Kasumi-1 (cell line): Measurements from ENCODE around the gene SH3BGRL2.

ENCODE experiments used
- DNase-seq, 2 experiments: peaks; one replicate each; lab custom pipeline; 2025; lab: John Stamatoyannopoulos, UW

The SH3BGRL2 gene

DNA sequence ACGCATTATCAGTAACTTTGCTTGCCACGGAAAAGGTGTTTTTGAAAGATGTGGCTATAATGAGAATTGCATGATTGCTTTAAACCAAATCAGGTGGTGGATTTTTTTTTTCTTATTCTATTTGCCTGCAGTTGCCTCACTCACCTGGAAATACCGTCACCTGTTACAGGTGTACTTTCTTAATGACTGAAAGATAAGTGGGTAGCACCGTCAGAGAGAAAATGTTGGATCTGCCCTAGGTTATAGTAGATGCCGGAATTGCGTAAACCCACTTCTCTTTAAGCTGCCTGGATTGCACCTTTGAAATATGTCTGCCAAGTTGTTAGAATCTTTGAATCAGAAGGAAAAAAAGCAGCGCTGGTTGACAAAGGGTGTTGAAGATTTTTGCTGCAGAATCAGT is 68.5 kb downstream of the SH3BGRL2 start:
- DNase-seq: no peak

DNA sequence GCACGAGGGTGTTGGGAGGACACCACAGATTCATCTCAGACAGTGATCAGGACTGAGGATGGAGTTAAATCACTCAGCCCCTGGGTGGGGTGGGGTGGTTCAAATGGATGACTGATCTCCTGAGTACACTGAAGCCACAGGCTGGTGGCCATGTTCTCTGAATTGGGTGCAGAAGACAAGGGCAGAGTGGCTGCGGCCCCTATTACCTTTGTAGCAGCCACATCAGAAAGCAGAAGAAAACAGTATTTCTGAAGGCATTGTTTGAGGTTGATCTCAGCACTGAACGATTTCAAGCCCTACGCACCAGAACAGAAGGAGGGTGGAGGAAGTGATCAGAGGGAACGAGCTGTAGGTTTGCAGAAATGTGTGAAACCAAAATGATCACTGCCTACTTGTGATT is 71.6 kb downstream of the SH3BGRL2 start:
- DNase-seq: no peak

DNA sequence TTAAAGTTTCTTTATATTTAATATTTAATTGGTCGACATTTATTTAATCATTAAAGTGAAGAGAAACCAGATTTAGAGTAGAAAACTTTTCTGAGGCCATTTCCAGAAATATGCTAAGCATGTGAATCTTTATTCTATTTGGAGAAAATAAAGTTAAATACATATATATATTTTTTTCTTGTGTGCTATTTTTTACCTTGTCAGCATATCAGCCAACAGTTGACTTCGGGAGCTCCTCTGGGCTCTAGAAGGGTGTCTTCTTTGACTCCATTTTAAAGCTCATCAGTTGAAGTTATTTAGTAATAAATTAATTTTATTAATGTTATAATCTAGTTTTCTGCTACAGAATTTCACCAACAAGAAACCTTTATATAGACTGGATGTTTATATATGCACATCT is 73.1 kb downstream of the SH3BGRL2 start:
- no peak for DNase-seq

- DNase-seq: no peak
Observed at GRCh38 chr6:79705456-79705995, 74.4 kb downstream of the SH3BGRL2 start.

- no peak for DNase-seq
Observed at GRCh38 chr6:79706527-79706926, 75.4 kb downstream of the SH3BGRL2 start.

DNA sequence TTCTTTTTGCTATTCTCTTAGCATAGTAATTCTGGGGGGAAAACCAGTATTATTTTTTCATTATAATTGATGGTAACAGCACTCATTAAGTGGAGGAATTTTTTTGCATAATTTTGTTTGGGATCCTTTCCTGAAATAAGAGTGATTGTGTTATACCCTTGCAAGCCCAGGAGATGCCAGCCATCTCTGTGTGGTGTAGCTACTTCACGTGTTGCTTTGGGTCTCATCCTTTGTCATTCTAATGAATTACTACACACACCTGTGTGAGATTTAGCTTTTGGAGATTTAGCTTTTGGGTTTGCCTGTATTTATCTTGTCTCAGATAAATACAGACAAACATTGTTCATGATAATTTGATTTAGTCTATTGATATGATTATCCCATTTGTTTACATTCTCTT is 76.5 kb downstream of the SH3BGRL2 start:
- no peak for DNase-seq

- DNase-seq: no peak
Observed at GRCh38 chr6:79708095-79708791, 77.1 kb downstream of the SH3BGRL2 start.

DNA sequence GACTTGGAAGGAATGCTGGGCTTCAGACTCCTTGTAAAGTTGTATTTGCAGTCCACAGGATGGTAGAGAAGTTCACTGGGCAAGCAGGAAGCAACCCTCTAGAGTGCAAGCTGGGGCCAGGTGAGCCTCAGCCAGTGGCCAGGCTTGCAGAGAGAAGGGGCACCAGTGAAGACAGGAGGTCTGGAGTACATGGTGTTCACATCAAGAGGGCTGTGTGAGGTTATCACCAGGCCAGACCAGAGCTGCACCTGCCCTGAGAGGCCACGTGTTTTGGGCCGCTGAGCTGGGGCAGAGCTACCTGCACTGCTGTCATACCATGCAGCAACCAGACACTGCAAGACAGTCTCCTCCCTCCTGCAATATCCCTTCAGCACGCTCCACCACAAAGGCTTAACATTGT is 79.0 kb downstream of the SH3BGRL2 start:
- no peak for DNase-seq

DNA sequence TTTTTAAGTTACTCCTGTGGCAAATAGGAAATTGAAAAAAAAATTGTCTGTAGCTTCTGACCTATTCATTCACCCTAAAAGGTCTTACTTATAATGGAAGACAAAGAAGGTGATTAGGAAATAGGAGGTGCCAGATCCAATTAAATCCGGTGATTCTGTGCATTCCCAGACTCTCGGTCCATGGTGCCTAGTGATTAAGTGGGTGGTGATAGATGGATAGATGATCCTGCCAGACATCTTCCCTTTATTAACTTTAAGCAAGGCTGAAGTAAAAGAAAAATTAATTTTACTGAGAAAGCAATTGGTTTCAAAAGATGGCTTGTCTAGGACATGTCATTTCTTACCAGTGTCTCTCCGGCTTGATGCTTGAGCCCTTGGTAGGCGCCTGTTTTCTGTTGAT is 80.0 kb downstream of the SH3BGRL2 start:
- no peak for DNase-seq

GRCh38 chr6:79712144-79712543 is 81.0 kb downstream of the SH3BGRL2 start:
- no peak for DNase-seq

DNA sequence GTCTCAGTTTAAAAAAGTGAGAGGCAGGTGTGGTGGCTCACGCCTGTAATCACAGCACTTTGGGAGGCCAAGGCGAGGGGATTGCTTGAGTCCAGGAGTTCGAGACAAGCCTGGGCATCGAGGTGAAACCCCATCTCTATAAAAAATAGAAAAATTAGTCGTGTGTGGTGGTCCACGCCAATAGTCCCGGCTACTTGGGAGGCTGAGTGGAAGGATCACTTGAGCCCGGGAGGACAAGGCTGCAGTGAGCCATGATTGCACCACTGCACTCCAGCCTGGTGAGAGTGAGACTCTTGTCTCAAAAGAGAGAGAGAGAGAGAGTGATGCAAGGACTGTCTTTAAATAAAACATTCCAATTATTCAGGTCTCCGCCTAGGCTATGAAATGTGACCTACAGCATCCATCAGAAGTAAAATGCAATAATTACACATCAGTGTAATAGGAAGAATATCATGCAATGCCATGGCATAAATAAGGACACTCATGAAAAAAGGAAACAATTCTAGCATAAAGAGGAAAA is 81.5 kb downstream of the SH3BGRL2 start:
- no peak for DNase-seq

GRCh38 chr6:79713701-79714322 is 82.7 kb downstream of the SH3BGRL2 start:
- DNase-seq: peak; percentile 21 to 52

- no peak for DNase-seq
Observed at GRCh38 chr6:79717989-79718388, 86.9 kb downstream of the SH3BGRL2 start.

- no peak for DNase-seq
Observed at GRCh38 chr6:79718509-79719247, 87.5 kb downstream of the SH3BGRL2 start.

GRCh38 chr6:79719248-79719960 is 88.3 kb downstream of the SH3BGRL2 start:
- no peak for DNase-seq

DNA sequence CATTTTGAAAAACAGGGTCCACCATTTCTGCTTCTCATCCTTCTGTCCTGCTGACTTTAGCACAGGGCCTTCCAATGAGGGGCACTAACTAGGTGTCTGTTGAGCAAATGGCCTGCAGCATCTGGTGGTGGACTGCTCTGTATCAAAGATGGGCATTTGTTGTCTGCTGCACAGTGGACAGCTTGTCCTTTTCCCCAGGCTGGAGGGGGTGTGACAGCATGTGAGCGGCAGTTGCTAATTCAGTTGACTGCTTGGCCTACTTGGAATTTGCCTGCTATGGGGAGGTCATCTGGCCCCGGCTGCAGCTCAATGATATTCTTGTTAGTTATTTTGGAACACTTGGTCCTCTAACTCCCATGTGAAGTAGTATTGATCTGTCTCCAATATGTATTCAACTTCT is 93.7 kb downstream of the SH3BGRL2 start:
- DNase-seq: no peak

DNA sequence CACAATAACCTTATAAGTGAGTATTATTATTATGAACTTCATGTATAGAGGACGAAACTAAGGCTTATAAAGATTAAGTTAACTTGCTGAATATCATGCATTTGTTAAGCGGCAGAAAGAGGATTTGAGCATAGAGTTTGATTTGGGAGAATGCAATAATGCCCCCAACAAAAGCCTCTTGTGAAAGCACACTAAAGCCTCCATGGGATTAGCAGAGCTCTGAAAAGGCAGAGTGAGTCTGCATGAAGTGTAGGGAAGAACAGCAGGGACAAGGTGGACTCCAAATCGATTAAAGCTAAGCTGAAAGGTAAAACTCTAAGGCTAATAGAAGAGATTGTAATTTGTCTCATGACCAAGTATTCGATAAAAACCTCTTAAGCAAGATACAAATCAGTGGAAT is 100.3 kb downstream of the SH3BGRL2 start:
- no peak for DNase-seq

- no peak for DNase-seq
Observed at GRCh38 chr6:79733388-79733787, 102.3 kb downstream of the SH3BGRL2 start.

DNA sequence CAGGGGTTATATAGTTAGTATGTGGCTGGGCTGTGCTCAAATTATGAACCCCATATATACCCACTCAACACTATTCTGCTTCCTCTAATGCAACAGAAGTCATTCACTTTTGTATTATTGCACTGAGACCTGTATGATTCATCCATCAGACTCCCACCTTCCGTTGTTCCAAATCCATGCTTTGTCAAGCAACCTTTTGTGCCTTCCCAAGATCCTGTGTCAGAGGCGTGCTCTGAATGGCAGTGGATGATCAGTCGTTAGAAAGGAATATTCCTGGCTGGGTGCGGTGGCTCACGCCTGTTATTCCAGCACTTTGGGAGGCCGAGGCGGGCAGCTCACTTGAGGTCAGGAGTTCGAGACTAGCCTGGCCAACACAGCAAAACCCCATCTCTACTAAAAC is 103.2 kb downstream of the SH3BGRL2 start:
- DNase-seq: no peak

- DNase-seq: no peak
Observed at GRCh38 chr6:79735183-79735582, 104.1 kb downstream of the SH3BGRL2 start.

GRCh38 chr6:79737172-79737571 is 106.0 kb downstream of the SH3BGRL2 start:
- DNase-seq: no peak

- DNase-seq: no peak
Observed at GRCh38 chr6:79742030-79742429, 110.9 kb downstream of the SH3BGRL2 start.
